Tibial artery (tissue), 4 donors: ENCODE measurements around the gene CLPTM1.
A peak's percentile ranks its signal among the peaks of the same experiment; 100 is the strongest.

ENCODE experiments used
- DNase-seq, 2 donors: peaks; one replicate each; pipeline ENCODE4 v3.0.0-alpha.2; 2019
- H3K27ac ChIP-seq, 2 donors: fragments of 200-600 bp; sonication (generic) in 1 of 2; 1 replicate in 1 of 2; 2 replicates in 1 of 2; pipeline ENCODE4 v1.5.1; 2018 to 2019; ENCODE audit warnings: mild to moderate bottlenecking in 1 of 2
- H3K27me3 ChIP-seq, 2 donors: fragments of 200-600 bp; sonication (generic) in 1 of 2; one replicate each; pipeline versions ENCODE4 v1.5.1 to v1.6.0; 2016 to 2019
- H3K36me3 ChIP-seq, 3 donors: fragments of 200-600 bp; sonication (generic) in 2 of 3; one replicate each; pipeline ENCODE4 v1.5.1; 2016 to 2019; ENCODE audit warnings: mild to moderate bottlenecking in 2 of 3
- H3K4me1 ChIP-seq, 4 donors: fragments of 200-600 bp; sonication (generic) in 2 of 4; 1 replicate in 3 of 4; 2 replicates in 1 of 4; pipeline ENCODE4 v1.5.1; 2016 to 2019
- H3K4me3 ChIP-seq, 2 donors: fragments of 200-600 bp; sonication (generic) in 1 of 2; 1 replicate in 1 of 2; 2 replicates in 1 of 2; pipeline ENCODE4 v1.5.1; 2018 to 2019; ENCODE audit warnings: mild to moderate bottlenecking in 2 of 2
- H3K9me3 ChIP-seq, 3 donors: fragments of 200-600 bp; sonication (generic) in 1 of 3; one replicate each; pipeline ENCODE4 v1.5.1; 2016 to 2019
- CTCF ChIP-seq, 2 experiments: fragments of 200-600 bp in 1 of 2; fragments of 450-650 bp in 1 of 2; IDR thresholded peaks; one replicate each; pipeline ENCODE4 v1.5.1; 2017 to 2019; ENCODE audit warnings: antibody characterized with exemption in 2 of 2, mild to moderate bottlenecking in 1 of 2, moderate library complexity in 1 of 2
- intact Hi-C: fragments of 100-400 bp; cut with DNase I; formaldehyde crosslinking; loops from one replicate; pipeline ENCODE4 v1.15.0; 2023; ENCODE audit warnings: low total_unique reads

Gene CLPTM1

GRCh38 chr19:44942067-44942571 is 13.1 kb upstream of the CLPTM1 start, which contains the start of gene APOC4:
Gene APOC4 (plus strand): TSS chr19:44942237. CDS start chr19:44942278, 41 bp downstream.
- Histone ChIP-seq H3K36me3 (no peaks in the 10 kb centered on the region), H3K9me3 (no peaks in the 10 kb centered on the region), H3K4me3 (no peak within 1 kb of the TSS), H3K4me1 (no peaks in the 10 kb centered on the region), H3K27me3 (no peaks in the 10 kb centered on the region), H3K27ac (no peak within 1 kb of the TSS)
- DNase-seq = no peak
- intact Hi-C loops = no loop called here
- no peak for TF ChIP-seq CTCF (IDR thresholded peaks at IDR 0.05)

- DNase-seq = peak; percentile 65 to 76
- Histone ChIP-seq H3K9me3 (no peaks in the 10 kb centered on the region), H3K27ac (no peak overlapping the region), H3K27me3 (no peaks in the 10 kb centered on the region), H3K36me3 (no peaks in the 10 kb centered on the region), H3K4me3 (no peak overlapping the region), H3K4me1 (no peaks in the 10 kb centered on the region)
- intact Hi-C loops = no loop called here
- no peak for TF ChIP-seq CTCF (IDR thresholded peaks at IDR 0.05)
Observed at GRCh38 chr19:44943801-44944249, 11.4 kb upstream of the CLPTM1 start.

- Histone ChIP-seq H3K4me1 (peaks cover 0 to 14% (median 9%) of the 10 kb centered on the region in 4 donors), H3K9me3 (no peaks in the 10 kb centered on the region), H3K36me3 (peaks cover 0 to 14% (median 10%) of the 10 kb centered on the region in 3 donors), H3K4me3 (no peak overlapping the region), H3K27ac (no peak overlapping the region), H3K27me3 (no peaks in the 10 kb centered on the region)
- TF ChIP-seq CTCF (IDR thresholded peaks at IDR 0.05) = no peak
- DNase-seq = no peak
- intact Hi-C loops = no loop called here
Observed at GRCh38 chr19:44947041-44947581, 8.1 kb upstream of the CLPTM1 start.

- H3K27me3 ChIP-seq = no peaks in the 10 kb centered on the region
- no peak for DNase-seq
- intact Hi-C loops = no loop called here
- H3K27ac ChIP-seq = no peak overlapping the region
- TF ChIP-seq CTCF (IDR thresholded peaks at IDR 0.05) = no peak
- no peak overlapping the region for H3K4me3 ChIP-seq
- H3K36me3 ChIP-seq = peaks cover 0 to 14% (median 10%) of the 10 kb centered on the region in 3 donors
- no peaks in the 10 kb centered on the region for H3K9me3 ChIP-seq
- H3K4me1 ChIP-seq = peaks cover 0 to 18% (median 9%) of the 10 kb centered on the region in 4 donors
Observed at GRCh38 chr19:44948237-44948636, 6.9 kb upstream of the CLPTM1 start.

GRCh38 chr19:44948763-44949374 is 6.3 kb upstream of the CLPTM1 start:
- TF ChIP-seq CTCF (IDR thresholded peaks at IDR 0.05) = no peak
- H3K4me3 ChIP-seq = no peak overlapping the region
- H3K4me1 ChIP-seq = peaks cover 0 to 24% (median 12%) of the 10 kb centered on the region in 4 donors
- peaks cover 0 to 14% (median 10%) of the 10 kb centered on the region in 3 donors for H3K36me3 ChIP-seq
- H3K27me3 ChIP-seq = no peaks in the 10 kb centered on the region
- H3K9me3 ChIP-seq = no peaks in the 10 kb centered on the region
- DNase-seq = no peak
- intact Hi-C loops = no loop called here
- H3K27ac ChIP-seq = no peak overlapping the region
